Osteocyte (in vitro differentiated cells): ENCODE data around the gene IKZF4. TPM values are rescaled to one million over a fixed set of nuclear protein-coding genes. Genes with fewer than 3 reads are reported as not detected.

Source experiments
- DNase-seq: peaks from one replicate; pipeline ENCODE4 v3.0.0; 2021; ENCODE audit warnings: mixed read lengths; ENCODE audit not compliant: unreplicated experiment; ENCODE audit errors: extremely low spot score
- H3K27ac Mint-ChIP-seq: one replicate; pipeline ENCODE4 v1.8.0; 2021; ENCODE audit warnings: mild to moderate bottlenecking, mixed read lengths; ENCODE audit not compliant: unreplicated experiment
- H3K27me3 Mint-ChIP-seq: one replicate; pipeline ENCODE4 v1.8.0; 2021; ENCODE audit warnings: mixed read lengths; ENCODE audit not compliant: unreplicated experiment
- H3K36me3 Mint-ChIP-seq: one replicate; pipeline ENCODE4 v1.8.0; 2021; ENCODE audit warnings: mixed read lengths; ENCODE audit not compliant: unreplicated experiment
- H3K4me1 Mint-ChIP-seq: one replicate; pipeline ENCODE4 v1.8.0; 2021; ENCODE audit warnings: mixed read lengths; ENCODE audit not compliant: unreplicated experiment
- H3K4me3 Mint-ChIP-seq: one replicate; pipeline ENCODE4 v1.8.0; 2021; ENCODE audit warnings: mild to moderate bottlenecking, moderate library complexity, mixed read lengths; ENCODE audit not compliant: unreplicated experiment
- H3K9me3 Mint-ChIP-seq: one replicate; pipeline ENCODE4 v1.8.0; 2021; ENCODE audit warnings: mixed read lengths; ENCODE audit not compliant: unreplicated experiment
- CTCF ChIP-seq: fragments of 200-600 bp; sonication (generic); IDR thresholded peaks from 2 replicates; pipeline ENCODE4 v1.5.0; 2021; ENCODE audit warnings: antibody characterized with exemption, mild to moderate bottlenecking, moderate library complexity
- total RNA-seq: library from RNA; stranded (reverse); gene quantifications from 2 replicates; pipeline ENCODE4 v1.2.1, GENCODE V29; 2021

The IKZF4 gene
- total RNA-seq, 1 donor from 2014 or later: 10.6 TPM

DNA sequence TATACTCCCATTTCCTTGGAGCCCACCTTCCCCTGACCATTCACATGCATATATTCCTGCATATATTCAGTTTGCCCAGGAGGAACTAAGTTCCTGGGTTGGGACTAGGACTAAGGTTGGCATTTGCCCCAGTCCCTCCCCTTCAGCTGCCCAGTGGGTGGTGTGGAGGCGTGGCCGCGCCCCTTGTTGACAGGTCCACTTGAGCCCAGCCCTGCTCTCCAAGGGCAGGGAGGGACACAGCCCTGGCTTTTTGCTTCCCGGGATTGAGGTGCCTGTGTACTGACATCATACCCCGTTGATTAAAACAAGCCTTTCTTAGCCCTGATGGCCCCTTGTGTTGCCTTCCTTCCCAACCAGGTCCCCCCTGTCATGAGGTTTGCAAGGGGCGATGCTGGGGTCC, 66.4 kb downstream of the IKZF4 start:
- Mint-ChIP-seq H3K27ac (no peak overlapping the region), H3K4me3 (no peak overlapping the region), H3K9me3 (no peaks in the 10 kb centered on the region), H3K27me3 (no peaks in the 10 kb centered on the region), H3K4me1 (no peaks in the 10 kb centered on the region), H3K36me3 (no peaks in the 10 kb centered on the region)
- no peak for TF ChIP-seq CTCF
- DNase-seq: no peak

Other genes starting within 250 kb of the IKZF4 start
- 55.6 and 56.1 TPM in 2 replicates for gene SARNP, start 203.3 kb upstream of the IKZF4 start, total RNA-seq
- gene ORMDL2, start 203.0 kb upstream of the IKZF4 start, total RNA-seq: 26.0 TPM in 2 replicates
- gene DNAJC14, start 191.5 kb upstream of the IKZF4 start, total RNA-seq: 44.3 and 46.8 TPM in 2 replicates
- gene MMP19, start 178.1 kb upstream of the IKZF4 start, total RNA-seq: 14.3 and 15.1 TPM in 2 replicates
- 18.2 and 20.5 TPM in 2 replicates for gene PYM1, start 93.1 kb upstream of the IKZF4 start, total RNA-seq
- 63.0 and 70.1 TPM in 2 replicates for gene DGKA, start 89.9 kb upstream of the IKZF4 start, total RNA-seq
- 1.0 and 1.4 TPM in 2 replicates for gene PMEL, start 55.0 kb upstream of the IKZF4 start, total RNA-seq
- gene CDK2, start 54.2 kb upstream of the IKZF4 start, total RNA-seq: 27.3 and 29.6 TPM in 2 replicates
- gene RAB5B, start 47.0 kb upstream of the IKZF4 start, total RNA-seq: 126 and 134 TPM in 2 replicates
- gene SUOX, start 23.8 kb upstream of the IKZF4 start, total RNA-seq: 16.2 and 19.4 TPM in 2 replicates
- 25.0 and 25.3 TPM in 2 replicates for gene RPS26, start 20.9 kb downstream of the IKZF4 start, total RNA-seq
- gene ERBB3, start 59.1 kb downstream of the IKZF4 start, total RNA-seq: 0.97 and 1.2 TPM in 2 replicates
- gene PA2G4, start 83.5 kb downstream of the IKZF4 start, total RNA-seq: 85.9 and 87.9 TPM in 2 replicates
- gene RPL41, start 95.6 kb downstream of the IKZF4 start, total RNA-seq: 3,386 and 3,580 TPM in 2 replicates
- gene ZC3H10, start 97.2 kb downstream of the IKZF4 start, total RNA-seq: 10.5 and 11.8 TPM in 2 replicates
- 127 and 142 TPM in 2 replicates for gene ESYT1, start 107.2 kb downstream of the IKZF4 start, total RNA-seq
- 123 and 139 TPM in 2 replicates for gene MYL6B, start 131.5 kb downstream of the IKZF4 start, total RNA-seq
- gene MYL6, start 137.3 kb downstream of the IKZF4 start, total RNA-seq: 1,490 and 1,549 TPM in 2 replicates
- gene SMARCC2, start 168.4 kb downstream of the IKZF4 start, total RNA-seq: 122 and 128 TPM in 2 replicates
- 71.2 and 77.8 TPM in 2 replicates for gene RNF41, start 200.9 kb downstream of the IKZF4 start, total RNA-seq
- 42.1 and 45.3 TPM in 2 replicates for gene NABP2, start 203.3 kb downstream of the IKZF4 start, total RNA-seq
- 0.81 TPM in 1 of 2 replicates, not detected in the other for gene SLC39A5, start 209.0 kb downstream of the IKZF4 start, total RNA-seq
- 67.7 and 75.4 TPM in 2 replicates for gene ANKRD52, start 237.3 kb downstream of the IKZF4 start, total RNA-seq
- gene COQ10A, start 245.9 kb downstream of the IKZF4 start, total RNA-seq: 12.8 and 14.4 TPM in 2 replicates